Esophagus muscularis mucosa (tissue), 4 donors: Measurements from ENCODE around the gene POLE.

ENCODE experiments used
- EP300 ChIP-seq: sonication (generic); formaldehyde crosslinking; IDR thresholded peaks from one replicate; pipeline ENCODE4 v1.6.1; 2017; ENCODE audit warnings: antibody characterized with exemption
- POLR2A ChIP-seq: fragments of 450-650 bp; IDR thresholded peaks from one replicate; pipeline ENCODE4 v1.6.1; 2017; ENCODE audit warnings: antibody characterized with exemption, moderate library complexity, mild to moderate bottlenecking, low read depth
- POLR2AphosphoS5 ChIP-seq, 2 donors: sonication (generic); formaldehyde crosslinking; IDR thresholded peaks; one replicate each; pipeline ENCODE4 v1.6.1; 2017; ENCODE audit warnings: antibody characterized with exemption in 2 of 2
- TF ChIP-seq, protein P1 (sequence below), 3 experiments: fragments of 200-600 bp in 2 of 3; fragments of 450-650 bp in 1 of 3; sonication (generic) in 2 of 3; IDR thresholded peaks; one replicate each; pipeline ENCODE4 v1.5.1; 2017 to 2019; ENCODE audit warnings: antibody characterized with exemption in 3 of 3, mild to moderate bottlenecking in 2 of 3, moderate library complexity in 1 of 3

DNA sequence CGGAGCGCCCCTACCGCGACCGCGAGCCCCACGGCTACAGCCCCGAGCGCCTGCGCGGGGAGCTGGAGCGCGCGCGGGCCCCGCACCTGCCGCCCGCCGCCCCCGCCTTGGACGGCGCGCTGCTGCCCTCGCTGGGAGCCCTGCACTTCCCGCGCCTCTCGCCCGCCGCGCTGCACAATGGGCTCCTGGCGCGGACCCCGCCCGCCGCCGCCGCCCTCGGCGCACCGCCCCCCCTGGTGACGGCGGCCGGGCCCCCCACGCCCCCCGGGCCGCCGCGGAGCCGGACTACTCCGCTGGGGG, 103.8 kb downstream of the POLE start:
- TF ChIP-seq, protein P1, sequence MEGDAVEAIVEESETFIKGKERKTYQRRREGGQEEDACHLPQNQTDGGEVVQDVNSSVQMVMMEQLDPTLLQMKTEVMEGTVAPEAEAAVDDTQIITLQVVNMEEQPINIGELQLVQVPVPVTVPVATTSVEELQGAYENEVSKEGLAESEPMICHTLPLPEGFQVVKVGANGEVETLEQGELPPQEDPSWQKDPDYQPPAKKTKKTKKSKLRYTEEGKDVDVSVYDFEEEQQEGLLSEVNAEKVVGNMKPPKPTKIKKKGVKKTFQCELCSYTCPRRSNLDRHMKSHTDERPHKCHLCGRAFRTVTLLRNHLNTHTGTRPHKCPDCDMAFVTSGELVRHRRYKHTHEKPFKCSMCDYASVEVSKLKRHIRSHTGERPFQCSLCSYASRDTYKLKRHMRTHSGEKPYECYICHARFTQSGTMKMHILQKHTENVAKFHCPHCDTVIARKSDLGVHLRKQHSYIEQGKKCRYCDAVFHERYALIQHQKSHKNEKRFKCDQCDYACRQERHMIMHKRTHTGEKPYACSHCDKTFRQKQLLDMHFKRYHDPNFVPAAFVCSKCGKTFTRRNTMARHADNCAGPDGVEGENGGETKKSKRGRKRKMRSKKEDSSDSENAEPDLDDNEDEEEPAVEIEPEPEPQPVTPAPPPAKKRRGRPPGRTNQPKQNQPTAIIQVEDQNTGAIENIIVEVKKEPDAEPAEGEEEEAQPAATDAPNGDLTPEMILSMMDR (IDR thresholded peaks at IDR 0.05): no peak
- no peak for TF ChIP-seq POLR2AphosphoS5 (IDR thresholded peaks at IDR 0.05)
- no peak for TF ChIP-seq POLR2A
- TF ChIP-seq EP300: no peak
